DMS79 (cell line): ENCODE measurements around the gene KIF3A.
"Not testable (repeated sequence)": the region's sequence is repeated elsewhere in the genome, so short reads cannot be mapped to it uniquely, and the experiment has no call there.

Experiments used
- DNase-seq: peaks from one replicate; lab custom pipeline; 2025; lab: John Stamatoyannopoulos, UW

The KIF3A gene

DNA sequence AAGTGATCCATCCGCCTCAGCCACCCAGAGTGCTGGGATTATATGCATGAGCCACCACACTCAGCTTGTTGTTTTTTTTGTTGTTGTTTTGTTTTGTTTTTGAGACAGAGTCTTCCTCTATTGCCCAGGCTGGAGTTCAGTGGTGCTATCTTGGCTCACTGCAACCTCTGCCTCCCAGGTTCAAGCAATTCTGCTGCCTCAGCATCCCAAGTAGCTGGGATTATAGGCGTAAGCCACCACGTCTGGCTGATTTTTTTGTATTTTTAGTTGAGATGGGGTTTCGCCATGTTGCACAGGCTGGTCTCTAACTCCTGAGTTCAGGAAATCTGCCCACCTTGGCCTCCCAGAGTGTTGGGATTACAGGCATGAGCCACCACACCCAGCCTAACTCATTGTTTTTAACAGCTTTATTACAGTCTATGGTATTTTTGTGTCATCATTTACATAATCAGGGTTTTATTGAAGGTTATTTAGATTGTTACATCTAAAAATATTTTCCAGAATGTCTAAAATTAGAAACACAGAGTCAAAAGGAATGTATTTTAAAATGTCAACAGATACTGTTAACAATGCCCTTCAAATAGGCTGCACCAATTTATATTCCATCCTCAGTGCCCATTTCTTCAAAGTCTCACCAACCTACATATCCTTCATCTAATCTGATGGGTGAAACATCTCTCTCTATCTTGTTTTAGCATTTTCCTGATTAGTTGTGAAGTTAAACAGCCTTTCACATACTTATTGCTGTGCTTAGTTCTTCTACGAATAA is 18.6 kb downstream of the KIF3A start:
- DNase-seq: no peak

GRCh38 chr5:132714456-132715307 is 22.7 kb downstream of the KIF3A start:
- DNase-seq: no peak

DNA sequence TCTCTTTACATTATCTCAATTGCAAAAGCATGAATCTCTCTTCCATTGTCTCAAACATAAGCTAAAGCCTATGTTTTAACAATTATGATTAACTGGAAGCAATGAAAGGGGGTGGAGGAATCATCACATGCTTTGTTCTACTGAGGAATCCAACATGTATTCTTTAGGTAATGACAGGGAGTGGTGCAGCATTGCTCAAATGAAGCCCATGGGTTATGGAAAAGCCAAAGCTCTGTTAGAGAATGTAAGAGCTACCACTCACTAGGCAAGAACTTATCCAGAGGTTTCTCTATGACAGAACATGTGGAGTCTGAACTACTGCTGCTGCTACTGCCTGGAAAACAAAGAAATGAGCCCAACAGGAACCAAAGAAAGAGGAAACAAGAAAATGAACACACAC is 28.7 kb downstream of the KIF3A start:
- DNase-seq: no peak

GRCh38 chr5:132704875-132705274 is 32.5 kb downstream of the KIF3A start:
- no peak for DNase-seq

GRCh38 chr5:132695956-132696355 is 41.4 kb downstream of the KIF3A start:
- DNase-seq: no peak

GRCh38 chr5:132692632-132692967 is 44.7 kb downstream of the KIF3A start:
- DNase-seq: no peak

- DNase-seq: not testable (repeated sequence)
Measured at GRCh38 chr5:132691755-132692631, 45.4 kb downstream of the KIF3A start.

DNA sequence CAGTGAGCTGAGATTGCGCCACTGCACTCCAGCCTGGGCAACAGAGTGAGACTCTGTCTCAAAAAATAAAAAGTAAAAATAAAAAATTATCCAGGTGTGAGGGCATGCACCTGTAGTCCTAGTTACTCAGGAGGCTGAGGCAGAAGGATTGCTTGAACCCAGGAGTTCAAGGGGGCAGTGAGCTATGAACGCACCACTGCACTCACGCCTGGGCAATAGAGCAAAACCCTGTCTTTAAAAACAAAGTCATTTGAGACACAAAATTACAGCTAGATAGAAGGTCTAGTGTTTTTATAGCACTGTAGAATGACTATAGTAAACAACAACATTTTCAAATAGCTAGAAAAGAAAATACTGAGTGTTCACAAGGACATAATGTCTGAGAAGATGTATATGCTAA is 47.2 kb downstream of the KIF3A start:
- DNase-seq: no peak

DNA sequence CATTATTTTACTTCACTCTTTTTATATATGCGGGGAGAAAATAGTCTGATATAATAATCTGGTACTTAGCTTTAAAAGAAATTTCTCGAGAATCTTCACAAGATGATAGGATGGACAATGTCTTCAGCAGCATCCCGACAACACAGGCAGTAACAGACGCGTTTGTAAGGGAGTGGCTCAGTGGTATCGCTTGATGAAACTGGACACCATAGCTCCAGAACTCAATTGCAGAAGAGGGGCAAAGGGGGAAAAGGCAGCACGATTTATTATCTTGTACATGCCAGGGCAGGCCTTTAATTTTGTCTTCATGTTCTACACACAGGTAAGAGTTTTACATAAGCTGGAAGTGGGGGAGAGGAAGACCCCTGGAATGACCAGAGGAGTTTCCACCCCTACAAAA is 47.8 kb downstream of the KIF3A start:
- DNase-seq: no peak

GRCh38 chr5:132688536-132689339 is 48.6 kb downstream of the KIF3A start:
- DNase-seq: no peak

GRCh38 chr5:132687995-132688394 is 49.4 kb downstream of the KIF3A start:
- no peak for DNase-seq

DNA sequence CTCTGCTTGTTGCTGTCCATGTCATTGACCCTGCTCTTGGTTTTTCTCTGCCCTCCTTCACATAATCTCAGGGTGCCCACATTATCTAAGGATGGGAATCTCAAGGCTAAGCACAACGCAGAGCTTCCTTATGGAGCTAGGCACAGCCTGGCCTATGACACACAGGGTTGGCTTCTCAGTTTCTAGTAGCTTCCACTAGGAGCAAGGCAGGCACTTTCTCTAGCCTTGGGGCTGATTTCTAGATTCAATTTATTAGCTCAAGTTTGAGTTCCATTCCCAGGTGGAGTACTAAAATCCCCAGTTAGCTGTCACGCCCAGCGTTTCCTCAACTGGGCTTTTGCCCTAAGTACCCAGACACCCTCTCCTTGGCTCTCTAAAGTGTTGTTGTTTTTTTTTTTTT is 51.2 kb downstream of the KIF3A start:
- no peak for DNase-seq

- DNase-seq: no peak
Measured at GRCh38 chr5:132684922-132685720, 52.2 kb downstream of the KIF3A start.

DNA sequence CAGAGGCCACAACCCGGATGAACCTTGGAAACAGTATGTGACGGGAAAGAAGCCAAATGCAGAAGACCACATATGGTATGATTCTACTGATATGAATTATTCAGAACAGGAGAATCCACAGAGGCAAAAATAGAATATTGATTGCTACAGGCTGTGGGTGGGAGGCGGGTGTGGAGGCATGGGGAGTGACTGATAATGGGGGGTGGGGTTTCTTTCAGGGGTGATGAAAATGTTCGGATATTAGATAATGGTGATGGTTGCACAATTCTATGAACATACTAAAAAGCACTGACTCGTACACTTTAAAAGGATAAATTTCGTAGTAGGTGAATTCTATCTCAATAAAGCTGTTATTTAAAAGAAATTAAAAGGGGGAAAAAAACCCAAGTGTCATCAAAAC is 52.9 kb downstream of the KIF3A start:
- DNase-seq: no peak

DNA sequence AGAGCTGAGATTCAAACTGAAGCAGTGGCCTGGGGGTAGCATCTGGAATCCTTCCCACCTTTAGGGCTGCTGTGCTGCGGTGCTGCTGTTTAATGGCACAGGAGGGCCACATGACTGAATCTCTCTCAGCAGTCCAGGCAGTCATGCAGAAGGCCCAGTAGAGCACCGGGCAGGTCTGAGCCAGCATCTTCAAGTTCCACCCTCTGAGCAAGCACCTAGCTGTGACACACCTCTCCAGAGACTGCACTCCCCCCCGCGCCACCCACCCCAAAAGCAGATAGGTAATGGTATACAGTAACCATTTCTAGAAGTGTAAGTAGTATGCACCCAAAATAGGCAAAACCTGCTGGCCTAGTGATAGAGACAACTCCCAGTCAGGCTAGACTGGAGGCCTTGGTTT is 55.4 kb downstream of the KIF3A start:
- no peak for DNase-seq

DNA sequence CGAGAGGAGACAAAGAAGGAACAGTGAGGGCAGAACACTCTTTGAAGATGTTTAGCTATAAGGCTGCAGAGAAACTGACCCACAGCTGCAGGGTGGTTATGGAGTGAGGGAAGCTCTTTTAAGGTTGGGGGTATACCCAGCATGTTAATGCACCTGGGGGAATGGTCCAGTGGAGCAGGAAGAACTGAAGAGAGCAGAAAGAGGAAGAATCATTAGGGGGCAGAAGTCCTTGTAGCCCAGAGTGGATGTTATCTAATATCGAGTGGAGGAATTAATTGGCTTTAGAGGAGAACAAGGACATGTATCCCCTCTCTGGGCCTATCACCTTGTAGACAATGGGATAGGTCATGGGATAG is 55.9 kb downstream of the KIF3A start:
- no peak for DNase-seq

DNA sequence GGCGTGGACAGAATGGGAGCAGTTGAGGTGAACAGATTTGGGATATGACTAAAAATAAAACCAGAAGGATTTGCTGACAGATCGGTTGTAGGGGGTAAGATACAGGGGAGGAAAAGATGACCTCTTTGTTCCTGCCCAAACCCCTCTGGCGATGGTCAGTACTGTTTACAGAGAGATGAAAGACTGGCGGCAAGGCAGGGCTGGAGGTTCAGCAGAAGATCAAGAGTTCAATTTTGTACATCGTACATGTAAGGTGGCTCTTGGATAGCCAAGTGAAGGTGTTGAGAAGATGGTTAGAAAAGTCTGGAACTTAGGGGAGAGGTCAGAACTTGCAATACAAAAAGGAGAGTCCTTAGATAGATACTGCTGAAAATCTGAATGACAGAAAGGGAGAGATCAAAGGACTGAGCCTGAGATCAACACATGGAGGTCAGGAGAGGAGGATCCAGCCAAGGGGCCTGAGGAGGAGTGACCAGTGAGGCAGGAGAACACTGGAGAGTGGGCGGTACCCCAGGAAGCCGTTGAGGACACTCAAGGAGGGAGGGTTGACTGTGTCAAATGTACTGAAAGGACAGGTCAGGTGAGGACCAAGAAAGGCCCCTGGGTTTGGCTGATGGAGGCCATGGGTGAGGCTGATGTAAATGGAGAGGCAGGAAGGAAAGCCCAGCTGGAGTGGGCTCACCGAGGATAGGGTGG is 56.4 kb downstream of the KIF3A start:
- no peak for DNase-seq

DNA sequence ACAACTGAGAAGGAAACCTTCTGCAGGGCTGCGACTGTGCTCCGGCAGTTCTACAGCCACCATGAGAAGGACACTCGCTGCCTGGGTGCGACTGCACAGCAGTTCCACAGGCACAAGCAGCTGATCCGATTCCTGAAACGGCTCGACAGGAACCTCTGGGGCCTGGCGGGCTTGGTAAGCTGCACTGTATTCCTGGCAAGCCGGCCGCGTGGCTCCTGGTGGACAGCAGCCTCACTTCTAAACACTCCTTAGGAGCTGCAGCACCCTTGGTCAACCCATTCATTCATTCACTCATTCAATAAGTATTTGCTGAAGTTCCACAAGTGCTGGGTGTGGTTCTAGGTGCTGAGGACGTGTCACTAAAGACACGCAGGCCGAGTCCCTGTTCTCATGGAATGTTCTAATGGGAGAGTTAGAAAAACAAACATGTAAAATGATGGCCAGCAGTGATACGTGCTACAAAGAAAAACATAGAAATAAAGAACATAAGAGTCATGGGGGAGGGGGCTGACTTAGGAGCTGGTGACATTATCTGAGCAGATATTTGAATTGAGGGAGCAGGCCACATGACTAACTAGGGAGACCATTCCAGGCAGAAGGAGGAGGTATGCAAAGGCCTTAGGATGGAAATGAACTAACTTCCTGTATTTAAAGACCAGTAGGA is 57.5 kb downstream of the KIF3A start:
- DNase-seq: no peak

DNA sequence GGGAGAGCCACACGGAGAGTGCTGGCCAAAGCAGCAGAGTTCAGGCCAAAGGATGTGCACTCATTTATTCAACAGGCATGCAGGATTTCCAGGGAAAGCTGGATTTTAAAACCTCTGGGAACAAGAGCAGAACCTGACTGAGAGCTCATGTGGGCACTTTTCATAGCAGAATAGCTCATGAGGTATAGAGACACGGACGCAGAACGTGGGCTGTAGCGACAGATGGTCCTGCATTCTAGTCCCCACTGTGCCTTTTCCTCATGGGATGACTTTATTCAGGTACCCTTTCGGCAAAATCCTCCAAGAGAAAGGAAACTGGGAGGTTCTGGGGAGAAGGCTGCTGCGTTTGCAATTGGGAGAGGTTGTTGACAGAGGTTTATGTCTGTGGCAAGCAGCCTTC is 58.2 kb downstream of the KIF3A start:
- no peak for DNase-seq

DNA sequence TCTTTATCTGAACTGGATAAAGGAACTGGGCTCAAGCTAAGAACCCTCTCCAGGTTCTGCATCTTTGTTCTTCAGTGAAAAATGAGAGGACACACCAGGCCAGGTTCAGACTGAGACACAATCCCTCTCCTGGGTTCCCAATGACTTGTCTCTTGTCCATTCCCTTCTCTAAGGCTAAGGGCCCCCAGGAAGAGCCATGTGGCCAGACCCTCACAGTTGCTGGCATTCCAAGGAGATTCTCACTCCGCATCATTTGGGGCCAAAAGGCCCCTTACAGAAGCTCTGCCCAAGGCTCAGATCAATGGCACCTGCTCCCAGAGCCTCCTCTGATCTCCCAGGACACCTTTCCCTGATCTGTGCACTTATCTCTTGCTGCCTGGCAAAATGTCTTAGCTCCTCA is 58.6 kb downstream of the KIF3A start:
- no peak for DNase-seq
